ENCODE results near the gene GPR78.

DNA sequence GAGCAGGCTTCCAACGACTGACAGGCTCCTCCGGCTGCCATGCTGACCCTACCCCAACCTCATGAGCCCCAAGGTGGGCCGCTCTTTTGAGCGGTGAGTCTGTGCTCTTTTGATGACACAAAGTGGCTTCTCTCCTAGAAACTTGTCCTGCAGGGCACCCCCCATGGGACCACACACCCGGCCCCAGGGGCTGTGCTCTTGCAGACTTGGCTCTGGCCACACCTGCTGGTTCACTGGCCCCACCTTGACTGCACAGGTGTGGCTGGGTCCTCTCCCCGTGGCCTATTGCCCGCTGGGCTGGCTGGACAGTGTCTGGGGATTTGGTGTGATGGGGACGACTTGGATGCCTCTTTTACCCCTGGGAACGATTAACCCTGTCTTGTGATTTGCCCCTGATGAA, 10.9 kb downstream of the GPR78 start:
- TF ChIP-seq POLR2A (IDR thresholded peaks at IDR 0.05) (no peak), POLR2AphosphoS5 (IDR thresholded peaks at IDR 0.05) (no peak)
- TF ChIP-seq, protein P1, sequence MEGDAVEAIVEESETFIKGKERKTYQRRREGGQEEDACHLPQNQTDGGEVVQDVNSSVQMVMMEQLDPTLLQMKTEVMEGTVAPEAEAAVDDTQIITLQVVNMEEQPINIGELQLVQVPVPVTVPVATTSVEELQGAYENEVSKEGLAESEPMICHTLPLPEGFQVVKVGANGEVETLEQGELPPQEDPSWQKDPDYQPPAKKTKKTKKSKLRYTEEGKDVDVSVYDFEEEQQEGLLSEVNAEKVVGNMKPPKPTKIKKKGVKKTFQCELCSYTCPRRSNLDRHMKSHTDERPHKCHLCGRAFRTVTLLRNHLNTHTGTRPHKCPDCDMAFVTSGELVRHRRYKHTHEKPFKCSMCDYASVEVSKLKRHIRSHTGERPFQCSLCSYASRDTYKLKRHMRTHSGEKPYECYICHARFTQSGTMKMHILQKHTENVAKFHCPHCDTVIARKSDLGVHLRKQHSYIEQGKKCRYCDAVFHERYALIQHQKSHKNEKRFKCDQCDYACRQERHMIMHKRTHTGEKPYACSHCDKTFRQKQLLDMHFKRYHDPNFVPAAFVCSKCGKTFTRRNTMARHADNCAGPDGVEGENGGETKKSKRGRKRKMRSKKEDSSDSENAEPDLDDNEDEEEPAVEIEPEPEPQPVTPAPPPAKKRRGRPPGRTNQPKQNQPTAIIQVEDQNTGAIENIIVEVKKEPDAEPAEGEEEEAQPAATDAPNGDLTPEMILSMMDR (IDR thresholded peaks at IDR 0.05) = no peak

All from upper lobe of left lung (tissue), 4 donors.